IPS DF 4.7 (cell line): ENCODE measurements around the gene ZBTB3.
"Not testable (repeated sequence)": the region's sequence is repeated elsewhere in the genome, so short reads cannot be mapped to it uniquely, and the experiment has no call there.

Experiments used
- DNase-seq: peaks from one replicate; pipeline ENCODE4 v3.0.0-alpha.2; 2013; ENCODE audit warnings: low spot score; ENCODE audit errors: extremely low read depth

Gene ZBTB3

GRCh38 chr11:62753736-62754603 is at the start of gene ZBTB3:
Gene ZBTB3, minus strand, starts transcription at chr11:62754160. Its CDS starts 496 bp downstream, at chr11:62753664.
- DNase-seq: peak; percentile 97

DNA sequence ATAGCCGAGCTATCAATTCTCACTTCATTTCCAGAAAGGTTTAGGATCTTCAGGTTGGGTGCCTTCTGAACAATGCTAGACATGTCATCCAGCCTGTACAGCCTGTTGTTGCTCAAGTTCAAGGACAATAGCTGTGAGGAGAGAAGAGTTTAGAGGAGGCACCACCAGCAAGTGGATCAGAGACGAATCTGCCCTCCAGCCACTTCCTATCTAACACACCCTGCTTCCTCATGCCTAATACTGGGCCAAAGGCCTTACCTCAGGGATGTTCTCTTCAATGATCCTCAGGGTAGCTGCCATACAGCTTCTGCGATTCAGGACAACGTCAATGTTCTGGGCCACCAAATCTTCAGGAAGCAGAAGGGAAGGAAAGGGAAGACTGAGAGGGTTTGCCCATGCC is 47.1 kb upstream of the ZBTB3 start:
- no peak for DNase-seq

- DNase-seq: no peak
These were observed 45.5 kb upstream of the ZBTB3 start for GRCh38 chr11:62799486-62799885.

GRCh38 chr11:62796281-62796680 is 42.3 kb upstream of the ZBTB3 start:
- DNase-seq: no peak

- DNase-seq: no peak
These were observed 40.3 kb upstream of the ZBTB3 start for GRCh38 chr11:62794201-62794775.

- DNase-seq: no peak
These were observed 38.2 kb upstream of the ZBTB3 start for GRCh38 chr11:62792202-62792575.

DNA sequence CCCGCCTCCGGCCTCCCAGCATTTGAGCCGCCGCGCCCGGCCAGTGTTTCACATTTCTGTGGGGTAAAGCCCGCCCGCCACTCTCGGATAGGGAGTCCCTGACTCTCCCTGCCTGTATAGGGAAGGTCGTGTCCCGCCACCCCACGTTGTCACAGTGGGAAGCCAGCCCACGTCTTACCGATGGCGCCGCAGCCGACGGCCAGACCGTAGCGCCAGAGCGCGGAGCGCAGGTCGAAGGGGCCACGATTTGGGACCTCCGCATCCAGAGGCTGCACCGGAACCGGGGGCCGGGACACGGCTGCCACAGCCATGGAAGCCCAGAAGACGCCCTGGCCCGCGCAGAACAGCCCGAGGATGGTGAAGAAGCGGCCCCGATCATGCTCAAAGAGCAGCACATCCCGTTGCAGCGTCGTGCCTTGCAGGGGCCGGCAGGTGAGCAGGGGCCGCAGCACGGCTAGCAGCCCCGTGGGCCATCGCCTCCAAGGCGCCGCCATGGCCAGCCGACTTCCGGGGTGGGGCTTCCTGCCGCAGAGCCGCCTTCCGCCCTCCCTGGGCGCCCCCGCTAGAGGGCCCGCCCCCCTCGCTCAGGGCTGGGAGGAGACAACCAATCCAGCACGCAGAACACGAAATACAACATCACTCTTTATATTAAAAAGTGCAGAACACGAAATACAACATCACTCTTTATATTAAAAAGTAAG is 37.7 kb upstream of the ZBTB3 start, which contains the start of gene TMEM223:
Gene TMEM223 (minus strand): TSS at position 506 of the 701 bp plus-strand sequence. CDS start 12 bp downstream, at position 494.
- DNase-seq: no peak

GRCh38 chr11:62789576-62789975 is 35.6 kb upstream of the ZBTB3 start:
- DNase-seq: no peak

DNA sequence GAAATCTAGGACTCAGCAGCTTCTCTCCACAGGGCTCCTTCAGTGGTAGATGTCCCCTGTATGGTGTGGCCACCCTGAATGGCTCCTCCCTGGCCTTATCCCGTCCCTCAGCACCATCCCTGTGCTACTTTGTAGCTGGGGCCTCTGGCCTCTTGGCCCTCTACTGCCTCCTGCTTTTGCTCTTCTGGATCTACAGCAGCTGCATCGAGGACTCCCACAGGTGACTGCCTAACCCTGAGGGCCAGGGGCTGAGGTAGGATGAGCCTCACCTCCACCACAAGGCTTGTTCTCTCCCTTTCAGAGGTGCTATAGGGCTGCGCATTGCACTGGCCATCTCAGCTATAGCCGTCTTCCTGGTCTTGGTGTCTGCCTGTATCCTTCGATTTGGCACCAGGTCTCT is 35.0 kb upstream of the ZBTB3 start:
- no peak for DNase-seq

DNA sequence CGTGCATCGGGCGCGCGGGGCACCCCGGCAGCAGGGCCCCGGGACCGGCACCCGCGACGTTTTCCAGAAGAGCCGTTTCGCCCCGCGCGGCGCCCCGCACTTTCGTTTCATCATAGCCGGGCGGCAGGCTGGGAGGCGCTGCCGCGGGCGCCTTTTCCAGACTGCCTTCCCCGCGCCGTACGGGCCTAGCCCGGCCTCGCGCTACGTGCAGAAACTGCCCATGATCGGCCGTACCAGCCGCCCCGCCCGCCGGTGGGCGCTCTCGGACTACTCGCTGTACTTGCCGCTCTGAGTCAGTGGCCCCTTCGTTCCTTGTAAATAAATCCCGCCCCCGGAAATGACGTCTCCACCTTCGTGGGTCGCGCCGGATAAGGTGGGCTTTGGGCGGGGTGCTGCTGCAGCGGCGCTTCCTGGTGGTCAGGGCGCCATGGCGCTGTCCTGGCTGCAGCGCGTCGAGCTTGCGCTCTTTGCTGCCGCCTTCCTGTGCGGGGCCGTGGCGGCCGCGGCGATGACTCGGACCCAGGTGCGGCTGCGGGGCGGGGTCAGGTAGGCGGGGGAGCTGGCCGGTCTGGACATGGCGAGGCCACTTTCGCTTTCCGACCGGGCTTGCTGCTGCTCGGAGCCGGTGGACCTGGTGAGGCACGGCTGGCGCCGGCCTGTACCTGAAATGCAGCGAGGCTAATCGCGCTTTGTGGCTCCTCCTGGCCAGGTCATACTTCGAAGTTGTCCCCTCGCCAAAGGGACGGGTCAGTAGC is 33.2 kb upstream of the ZBTB3 start, which contains the start of gene TMEM179B:
Gene TMEM179B (plus strand): TSS at position 398 of the 755 bp plus-strand sequence. CDS start 30 bp downstream, at position 428.
- peak; percentile 93 for DNase-seq

DNA sequence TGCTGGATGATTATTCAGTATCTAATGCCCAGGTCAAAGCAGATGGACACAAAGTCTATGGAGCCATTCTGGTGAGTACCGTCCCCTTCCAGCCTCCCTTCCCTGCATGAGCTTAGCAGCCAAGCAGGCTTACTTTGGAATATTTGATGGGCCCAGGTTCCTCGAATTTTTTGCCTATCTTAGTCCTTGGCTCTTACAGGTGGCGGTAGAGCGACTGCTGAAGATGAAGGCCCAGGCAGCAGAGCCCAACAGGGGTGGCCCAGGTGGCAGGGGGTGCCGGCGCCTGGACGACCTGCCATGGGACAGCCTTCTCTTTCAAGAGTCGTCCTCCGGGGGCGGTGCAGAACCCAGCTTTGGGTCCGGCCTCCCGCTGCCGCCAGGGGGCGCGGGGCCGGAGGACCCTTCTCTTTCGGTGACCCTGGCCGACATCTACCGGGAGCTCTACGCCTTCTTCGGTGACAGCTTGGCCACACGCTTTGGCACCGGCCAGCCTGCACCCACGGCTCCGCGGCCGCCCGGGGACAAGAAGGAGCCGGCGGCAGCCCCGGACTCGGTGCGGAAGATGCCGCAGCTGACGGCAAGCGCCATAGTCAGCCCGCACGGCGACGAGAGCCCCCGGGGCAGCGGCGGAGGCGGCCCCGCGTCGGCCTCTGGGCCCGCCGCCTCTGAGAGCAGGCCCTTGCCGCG is 32.5 kb upstream of the ZBTB3 start:
- no peak for DNase-seq

GRCh38 chr11:62782753-62783152 is 28.8 kb upstream of the ZBTB3 start:
- DNase-seq: no peak

- no peak for DNase-seq
These were observed 24.5 kb upstream of the ZBTB3 start for GRCh38 chr11:62778441-62778840.

- no peak for DNase-seq
These were observed 23.4 kb upstream of the ZBTB3 start for GRCh38 chr11:62777389-62777788.

- no peak for DNase-seq
These were observed 21.7 kb upstream of the ZBTB3 start for GRCh38 chr11:62775646-62776045.

DNA sequence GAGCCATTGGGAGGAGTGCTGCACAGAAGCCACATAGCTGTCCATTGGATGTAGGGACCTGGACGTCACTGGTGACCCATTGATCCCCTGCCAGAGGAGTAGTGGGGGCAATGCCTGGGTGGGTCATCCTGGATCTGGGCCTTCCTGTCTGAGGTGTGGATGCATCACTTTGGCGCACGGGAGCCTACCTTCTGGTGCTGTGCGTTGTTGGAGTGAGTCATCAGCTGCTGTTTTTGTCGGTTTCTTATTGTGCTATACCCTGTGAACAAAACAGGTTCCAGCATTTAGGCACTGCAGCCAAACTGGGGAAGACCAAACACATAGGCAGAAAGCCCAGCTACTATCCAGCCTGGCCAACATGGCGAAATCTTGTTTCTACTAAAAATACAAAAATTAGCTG is 20.4 kb upstream of the ZBTB3 start:
- no peak for DNase-seq

DNA sequence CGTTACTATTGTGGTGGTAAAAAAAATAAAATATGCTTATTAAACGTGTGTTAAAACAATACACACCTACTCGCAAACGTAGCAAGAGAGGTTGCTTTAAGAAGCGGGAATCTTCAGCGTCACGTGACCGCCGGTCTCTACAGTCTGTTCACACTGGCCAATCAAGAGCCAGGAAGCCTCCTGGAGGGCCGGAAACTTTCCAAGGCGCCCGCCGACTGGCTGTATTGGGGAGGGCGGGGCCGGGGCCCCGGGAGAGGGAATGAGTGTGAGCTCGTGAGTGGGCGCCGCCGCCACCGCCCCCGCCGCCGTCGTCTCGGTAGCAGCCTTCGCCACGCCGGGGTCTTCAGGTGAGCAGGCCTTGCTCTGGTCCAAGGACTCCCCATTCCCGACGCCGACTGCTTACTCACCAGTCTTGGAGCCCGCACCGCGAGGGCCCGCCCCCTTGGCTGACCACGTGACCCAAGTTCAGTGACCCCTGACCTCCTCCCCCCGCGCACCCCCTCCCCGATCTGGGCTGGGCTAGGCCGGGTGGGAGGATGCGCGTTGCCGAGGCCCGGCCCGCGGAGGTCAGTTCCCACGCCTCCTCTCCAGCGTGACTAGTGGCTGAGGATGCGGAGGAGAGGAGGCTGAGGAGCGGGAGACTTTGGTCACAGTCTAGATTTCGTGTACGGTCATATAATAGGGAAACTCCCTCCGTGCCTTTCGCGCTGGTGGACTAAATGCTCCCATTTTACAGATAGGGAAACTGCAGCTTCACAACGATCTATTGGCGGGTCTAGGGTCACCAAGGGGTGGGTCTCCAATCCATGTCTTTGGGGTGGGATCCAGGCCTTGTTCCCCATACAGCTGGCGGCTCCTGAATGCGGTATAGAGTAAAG is 17.4 kb upstream of the ZBTB3 start, which contains the start of gene TAF6L:
Gene TAF6L (plus strand): TSS at position 253 of the 878 bp plus-strand sequence. CDS start 4,388 bp downstream, outside the sequence.
- no peak for DNase-seq

- no peak for DNase-seq
These were observed 16.8 kb upstream of the ZBTB3 start for GRCh38 chr11:62770778-62771143.

GRCh38 chr11:62760867-62761227 is 6.9 kb upstream of the ZBTB3 start:
- not testable (repeated sequence) for DNase-seq
